NCI-H526 treated with DMSO at 0.1 percent for 48 hours (cell line): ENCODE measurements around the gene NOL3.

Experiments used
- DNase-seq: peaks from one replicate; lab custom pipeline; 2025; lab: John Stamatoyannopoulos, UW

Gene NOL3

DNA sequence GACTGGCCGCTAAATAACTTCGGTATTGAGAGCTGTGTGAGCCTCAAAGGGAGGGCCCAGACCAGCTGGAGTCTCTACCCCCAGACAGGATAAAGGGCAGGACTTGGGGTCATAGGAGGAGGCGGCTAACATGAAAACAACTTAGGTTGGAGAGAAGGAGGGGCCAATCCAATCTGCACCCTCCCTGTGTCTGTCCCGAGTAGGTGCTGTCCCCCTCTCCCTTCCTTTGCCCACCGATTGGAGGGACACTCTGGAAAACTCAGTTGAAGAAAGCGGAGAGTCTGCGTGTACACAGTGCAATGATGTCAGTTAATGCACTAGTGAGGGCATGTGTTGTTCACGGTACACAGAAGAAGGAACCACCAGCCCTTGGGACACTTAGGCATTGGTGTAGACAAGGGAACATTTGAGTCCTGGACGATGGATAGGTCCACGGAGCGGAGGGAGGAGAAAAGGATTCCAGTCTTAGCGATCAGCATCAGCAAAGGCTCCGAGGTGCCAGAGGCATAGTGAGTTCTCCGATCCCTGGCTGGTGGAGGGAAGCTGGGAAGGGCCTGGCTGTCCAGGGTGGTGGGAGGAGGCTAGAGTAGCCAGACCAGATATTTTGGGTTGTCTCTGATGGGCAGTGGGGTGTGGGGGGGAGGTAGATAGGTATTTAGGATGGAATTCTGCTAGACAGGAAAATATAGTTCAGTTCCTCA lies 761 bp downstream of the NOL3 start:
- no peak for DNase-seq

DNA sequence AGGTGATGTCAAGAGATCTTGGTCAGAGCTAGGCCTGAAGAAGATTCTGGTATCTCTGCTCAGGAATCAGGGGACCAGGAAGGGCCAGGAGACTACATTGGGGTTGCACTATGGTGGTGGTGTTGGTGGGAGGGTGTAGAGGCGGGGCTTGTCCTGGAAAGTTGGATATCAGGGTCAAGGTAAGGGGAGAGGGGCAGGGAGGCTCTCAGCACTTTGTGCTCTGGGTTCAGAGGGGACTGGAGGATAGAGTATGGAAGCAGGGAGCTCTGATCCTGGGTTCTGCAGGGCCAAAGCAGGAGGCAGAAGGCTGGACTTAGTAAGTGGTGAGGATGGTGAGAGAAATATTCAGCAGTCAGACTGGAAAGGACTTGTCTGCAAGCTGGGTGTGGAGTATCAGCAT lies 3.0 kb downstream of the NOL3 start:
- no peak for DNase-seq

DNA sequence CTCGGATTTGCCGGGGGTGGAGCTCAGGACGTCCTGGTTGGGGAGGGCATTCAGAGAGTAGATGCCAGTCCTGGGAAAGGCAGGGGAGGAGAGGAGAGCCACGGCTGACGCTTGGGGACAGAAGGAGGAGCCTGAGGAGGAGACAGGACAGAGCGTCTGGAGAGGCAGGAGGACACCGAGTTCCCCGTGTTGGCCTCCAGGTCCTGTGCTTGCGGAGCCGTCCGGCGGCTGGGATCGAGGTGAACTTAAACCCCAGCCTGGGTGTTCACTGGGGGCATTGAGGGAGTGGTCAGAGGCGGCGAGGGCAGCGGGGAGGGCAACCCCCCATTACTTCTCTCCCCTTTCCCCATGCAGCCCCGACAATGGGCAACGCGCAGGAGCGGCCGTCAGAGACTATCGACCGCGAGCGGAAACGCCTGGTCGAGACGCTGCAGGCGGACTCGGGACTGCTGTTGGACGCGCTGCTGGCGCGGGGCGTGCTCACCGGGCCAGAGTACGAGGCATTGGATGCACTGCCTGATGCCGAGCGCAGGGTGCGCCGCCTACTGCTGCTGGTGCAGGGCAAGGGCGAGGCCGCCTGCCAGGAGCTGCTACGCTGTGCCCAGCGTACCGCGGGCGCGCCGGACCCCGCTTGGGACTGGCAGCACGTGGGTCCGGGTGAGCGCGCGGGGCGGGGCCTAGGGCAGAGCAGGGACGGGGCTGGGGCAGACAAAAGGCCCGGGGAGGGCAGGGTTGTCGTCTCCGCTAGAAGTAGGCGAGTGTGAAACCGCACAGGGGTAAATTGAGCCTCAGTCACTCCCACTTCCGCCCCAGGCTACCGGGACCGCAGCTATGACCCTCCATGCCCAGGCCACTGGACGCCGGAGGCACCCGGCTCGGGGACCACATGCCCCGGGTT lies 3.7 kb downstream of the NOL3 start:
- peak; percentile 56 for DNase-seq

DNA sequence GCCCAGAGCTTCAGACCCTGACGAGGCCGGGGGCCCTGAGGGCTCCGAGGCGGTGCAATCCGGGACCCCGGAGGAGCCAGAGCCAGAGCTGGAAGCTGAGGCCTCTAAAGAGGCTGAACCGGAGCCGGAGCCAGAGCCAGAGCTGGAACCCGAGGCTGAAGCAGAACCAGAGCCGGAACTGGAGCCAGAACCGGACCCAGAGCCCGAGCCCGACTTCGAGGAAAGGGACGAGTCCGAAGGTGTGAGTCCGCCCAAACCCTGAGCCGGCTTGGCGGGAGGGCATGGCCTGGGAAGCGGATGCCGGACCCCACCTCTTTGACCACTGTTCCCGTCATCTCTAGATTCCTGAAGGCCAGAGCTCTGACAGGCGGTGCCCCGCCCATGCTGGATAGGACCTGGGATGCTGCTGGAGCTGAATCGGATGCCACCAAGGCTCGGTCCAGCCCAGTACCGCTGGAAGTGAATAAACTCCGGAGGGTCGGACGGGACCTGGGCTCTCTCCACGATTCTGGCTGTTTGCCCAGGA lies 4.4 kb downstream of the NOL3 start:
- DNase-seq: no peak

DNA sequence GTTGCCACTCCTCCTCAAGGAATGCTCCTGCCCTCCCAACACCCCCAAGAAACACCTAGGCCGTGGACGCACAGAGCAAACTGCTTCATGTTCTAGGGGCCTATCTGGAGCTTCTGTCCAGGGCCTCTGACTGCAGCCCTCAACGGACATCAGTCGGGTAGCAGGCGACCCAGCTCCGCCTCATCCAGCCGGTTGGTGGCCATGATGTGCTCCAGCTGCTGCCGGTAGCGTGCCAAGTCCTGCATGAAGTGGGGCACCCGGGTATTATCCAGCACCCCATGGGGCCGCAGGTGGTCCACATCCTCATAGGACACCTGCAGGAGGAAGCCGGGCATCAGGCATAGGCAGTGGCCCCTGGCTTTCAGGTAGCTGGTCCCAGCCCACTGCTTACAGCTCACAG lies 6.3 kb downstream of the NOL3 start:
- no peak for DNase-seq

DNA sequence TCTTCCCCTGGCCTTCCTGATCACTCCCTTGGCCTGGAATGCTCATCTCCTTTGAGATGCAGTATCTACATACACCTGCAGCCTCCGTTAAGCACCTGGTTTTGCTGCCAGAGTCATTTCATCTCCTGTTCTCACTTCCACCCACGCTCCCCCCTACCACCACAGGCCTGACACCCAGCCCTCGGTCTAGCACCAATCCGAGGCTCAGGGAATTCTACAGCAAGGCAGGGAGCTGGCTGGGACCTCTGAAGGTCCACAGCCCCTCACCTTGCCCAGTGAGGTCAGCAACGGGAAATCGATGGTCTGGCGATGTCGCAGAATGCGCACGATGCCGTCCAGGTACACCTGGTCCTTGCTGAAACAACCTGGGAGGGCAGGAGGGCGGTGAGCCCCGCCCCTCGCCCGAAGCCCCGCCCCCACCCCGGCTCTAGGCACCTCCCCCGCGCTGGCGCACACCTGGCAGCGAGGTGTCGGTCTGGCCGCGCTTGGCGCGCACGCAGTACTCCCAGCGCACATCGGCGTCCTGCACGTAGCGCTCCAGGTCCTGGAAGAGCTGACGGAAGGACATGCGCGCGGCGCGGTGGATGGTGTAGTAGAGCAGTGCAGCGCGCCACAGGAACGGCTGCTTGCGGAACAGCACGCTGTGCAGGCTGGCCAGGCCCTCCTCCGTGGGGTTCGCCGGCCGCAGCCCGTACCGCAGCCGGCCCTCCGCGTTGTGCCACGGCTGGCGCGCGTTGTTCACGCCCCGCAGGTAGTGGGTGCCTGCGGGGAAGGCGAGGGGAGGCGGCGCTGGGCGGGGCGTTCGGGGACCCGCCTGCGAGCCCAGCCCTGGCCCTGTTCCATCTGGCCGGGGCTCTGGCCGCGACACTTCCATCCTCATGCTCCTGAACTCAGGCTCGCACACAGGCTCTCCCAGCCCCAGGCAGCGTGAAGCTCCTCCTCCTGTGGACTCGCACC lies 7.7 kb downstream of the NOL3 start:
- peak; percentile 76 for DNase-seq

DNA sequence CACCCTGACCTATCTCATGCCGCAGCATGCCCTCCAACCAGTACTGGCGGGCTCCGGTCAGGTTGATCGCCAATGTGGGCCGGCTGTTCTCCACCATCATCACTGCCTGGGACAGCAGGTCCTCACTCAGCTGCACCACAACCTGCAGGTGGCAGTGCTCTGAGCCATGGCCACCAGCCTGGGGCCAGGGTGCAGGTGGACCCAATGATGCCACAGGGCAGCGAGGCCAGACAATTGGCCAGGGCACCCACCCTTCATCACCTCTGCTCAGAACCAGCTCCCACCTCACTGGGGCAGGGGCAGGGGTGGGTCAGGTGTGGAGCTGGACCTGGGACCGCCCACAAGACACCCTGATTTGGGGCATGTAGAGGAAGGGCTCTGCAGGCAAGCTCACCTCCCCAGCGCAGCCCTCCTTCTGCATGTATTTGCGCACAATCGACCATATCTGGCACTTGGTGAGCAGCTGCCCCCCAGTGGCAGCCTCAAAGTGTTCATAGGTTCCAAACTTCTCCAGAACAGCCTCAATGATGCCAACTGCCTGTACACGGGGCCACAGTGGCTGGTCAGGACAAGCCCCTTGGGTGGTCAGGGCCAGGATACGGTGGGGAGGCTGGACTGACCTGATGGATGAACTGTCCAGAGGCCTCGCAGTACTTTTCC lies 9.2 kb downstream of the NOL3 start:
- DNase-seq: no peak

DNA sequence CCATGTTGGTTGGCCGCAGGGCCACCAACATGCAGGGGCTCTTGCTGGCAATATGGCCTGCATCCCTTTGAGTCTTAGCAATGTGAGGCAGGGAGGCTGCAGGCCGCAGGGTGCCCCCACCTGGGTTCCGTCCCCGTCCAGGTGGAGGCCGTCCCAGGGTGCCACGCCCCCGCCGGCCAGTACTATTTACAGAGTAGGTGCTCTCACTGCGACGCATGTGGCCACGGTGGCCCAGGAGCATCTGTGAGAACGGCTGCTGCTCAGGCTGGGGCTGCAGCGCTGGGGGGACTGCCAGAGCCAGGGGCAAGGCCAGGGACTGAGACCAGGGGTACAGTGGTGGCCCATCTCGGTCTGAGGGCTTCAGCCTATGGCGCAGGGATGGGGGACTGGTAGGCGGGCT lies 9.8 kb downstream of the NOL3 start:
- DNase-seq: no peak

DNA sequence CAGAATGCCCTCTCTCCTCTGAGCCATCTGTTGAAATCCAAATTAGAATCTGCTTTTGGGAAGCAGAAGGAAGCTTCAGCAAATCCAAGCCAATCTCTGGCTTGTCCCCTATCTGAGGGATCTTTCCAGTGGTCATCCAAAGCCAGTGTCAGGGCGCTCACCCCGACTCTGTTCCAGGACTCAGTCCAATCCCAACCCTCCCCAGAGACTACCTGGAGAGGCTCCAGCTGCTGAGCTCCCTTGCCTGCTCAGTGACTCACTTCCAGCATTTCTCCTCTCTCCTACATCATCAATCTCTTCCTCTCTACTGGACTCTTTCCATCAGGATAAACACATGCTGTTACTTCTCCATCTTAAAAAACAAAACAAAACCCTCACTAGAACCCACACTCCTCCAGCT lies 11.0 kb downstream of the NOL3 start:
- DNase-seq: no peak

DNA sequence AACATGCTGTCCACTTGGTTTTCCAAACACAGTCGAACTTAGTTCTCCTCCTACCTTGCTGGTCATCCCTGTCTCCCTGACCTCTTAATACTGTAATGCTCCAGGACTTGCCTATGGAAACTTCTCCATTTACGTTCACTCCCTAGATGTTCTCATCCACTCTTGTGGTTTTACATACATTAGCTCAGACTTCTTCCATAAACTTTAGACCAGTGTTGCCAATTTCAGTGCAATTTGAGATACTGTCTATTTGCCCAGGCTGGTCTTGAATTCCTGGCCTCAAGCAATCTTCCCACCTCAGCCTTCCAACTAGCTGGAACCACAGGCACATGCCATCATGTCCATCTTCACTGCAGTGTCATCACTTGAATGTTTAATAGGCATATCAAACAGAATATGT lies 11.9 kb downstream of the NOL3 start:
- no peak for DNase-seq

DNA sequence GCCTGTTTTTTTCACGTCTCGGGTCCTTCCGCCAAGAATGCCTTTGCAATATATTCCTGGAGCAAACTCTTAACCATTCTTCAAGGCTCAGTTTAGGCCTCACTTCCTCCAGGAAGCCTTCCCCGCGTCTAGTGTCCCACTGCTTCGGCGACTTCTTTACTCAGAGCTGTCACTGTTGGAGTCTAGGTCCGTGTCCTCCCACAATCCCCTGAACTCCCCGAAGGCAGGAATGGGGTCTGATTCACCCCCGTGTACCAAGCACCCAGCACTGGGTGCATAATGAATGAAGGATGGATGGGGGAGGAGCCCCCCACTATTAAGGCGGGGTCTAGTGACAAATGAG lies 12.9 kb downstream of the NOL3 start:
- no peak for DNase-seq

DNA sequence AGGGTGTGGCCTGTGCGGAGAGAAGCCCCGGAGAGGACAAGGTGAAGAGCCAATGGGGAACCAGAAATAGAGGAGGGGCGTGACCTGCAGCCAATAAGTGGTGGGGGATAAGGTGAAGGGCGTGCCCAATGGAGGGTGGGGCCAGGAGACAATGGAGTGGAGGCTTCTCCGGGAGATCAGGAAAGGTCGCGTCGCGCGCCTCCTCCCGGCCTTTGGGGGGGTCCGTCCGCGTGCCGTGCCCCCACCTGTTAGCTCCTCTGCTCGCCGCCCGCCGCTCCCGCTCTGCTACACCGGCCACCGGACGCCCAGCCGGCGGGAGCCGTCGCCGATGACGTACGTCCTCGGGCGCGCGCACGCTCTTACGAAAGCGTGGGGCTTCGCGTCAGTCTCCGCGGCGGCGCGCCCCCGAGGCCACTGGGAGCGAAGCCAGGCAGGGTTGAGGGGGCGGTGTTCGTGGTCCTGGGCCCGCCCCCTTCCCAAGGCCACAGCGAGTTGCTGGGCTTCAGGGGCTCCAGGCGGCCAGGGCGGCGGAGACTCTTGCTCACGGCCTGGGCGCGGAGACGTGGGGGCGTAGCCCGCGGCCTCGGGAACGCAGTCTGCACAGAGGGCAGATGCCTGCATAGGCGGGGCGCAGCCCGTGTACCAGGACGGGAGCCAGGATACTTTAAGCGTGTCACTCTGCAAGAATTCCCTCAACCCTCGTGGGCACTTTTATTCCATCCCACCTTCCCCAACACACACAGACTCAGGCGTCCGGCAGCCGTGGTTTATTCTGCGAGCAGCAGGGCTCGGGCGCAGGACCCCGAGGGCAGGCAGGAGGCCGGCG lies 13.5 kb downstream of the NOL3 start, which contains the start of gene MATCAP1:
Gene MATCAP1, minus strand, starts transcription at position 337 of the 826 bp plus-strand sequence. CDS start 3,353 bp downstream, outside the sequence.
- peak; percentile 93 for DNase-seq

DNA sequence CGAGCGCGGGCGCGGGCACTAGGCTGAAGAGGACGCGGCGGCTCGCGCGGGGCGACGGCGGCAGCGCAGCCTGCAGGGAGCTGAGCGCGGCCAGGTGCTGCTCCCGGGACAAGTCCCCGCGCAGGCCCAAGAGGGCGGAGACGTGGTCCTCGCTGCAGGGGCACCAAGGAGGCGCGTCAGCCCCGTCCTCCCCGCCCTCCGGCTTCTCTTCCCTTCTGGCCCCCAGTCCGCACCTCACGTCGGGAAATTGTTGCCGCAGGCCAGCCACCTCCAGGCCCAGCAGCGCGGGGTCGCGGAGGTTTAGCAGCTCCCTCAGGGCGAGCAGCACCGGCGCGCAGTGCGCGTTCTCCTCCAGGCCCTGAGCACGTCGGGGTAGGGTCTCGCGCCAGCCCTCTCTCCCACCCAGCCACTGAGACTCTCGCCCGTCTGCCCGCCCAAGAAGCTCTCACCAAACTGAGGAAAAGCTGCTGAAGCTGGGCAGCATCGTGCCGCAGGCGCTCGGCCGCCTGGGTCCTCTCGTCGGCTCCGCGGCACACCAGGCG lies 14.2 kb downstream of the NOL3 start:
- no peak for DNase-seq

DNA sequence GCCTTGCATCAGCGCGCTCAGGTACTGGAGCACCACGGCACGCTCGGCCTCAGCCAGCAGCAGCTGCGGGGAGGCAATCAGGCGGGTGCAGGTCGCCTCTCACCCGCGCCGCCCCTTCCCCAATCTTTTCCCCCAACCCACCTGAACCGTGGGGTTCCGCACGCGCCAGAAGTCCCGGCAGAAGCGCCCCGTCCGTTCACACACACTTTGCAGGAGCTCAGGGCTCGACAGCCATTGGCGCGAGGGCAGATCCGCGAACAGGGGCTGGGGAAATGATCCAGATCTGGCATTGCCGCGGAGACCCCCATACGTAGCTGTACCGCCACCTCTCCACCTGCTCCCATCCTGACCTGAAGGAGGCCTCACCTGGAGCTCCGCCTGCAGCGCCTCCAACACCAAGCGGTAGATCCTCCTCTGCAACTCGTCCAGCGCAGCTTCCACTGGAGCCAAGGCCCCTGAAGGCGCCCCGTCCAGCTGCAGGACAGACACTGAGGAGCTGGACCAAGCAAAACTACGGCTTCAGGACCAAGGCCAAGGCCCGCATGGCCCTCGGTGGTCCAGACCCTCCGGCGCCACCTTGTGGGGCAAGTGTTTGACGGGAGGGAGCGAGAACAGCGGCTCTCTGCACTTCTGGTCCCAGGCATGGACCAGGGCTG lies 14.8 kb downstream of the NOL3 start:
- peak; percentile 17 for DNase-seq

DNA sequence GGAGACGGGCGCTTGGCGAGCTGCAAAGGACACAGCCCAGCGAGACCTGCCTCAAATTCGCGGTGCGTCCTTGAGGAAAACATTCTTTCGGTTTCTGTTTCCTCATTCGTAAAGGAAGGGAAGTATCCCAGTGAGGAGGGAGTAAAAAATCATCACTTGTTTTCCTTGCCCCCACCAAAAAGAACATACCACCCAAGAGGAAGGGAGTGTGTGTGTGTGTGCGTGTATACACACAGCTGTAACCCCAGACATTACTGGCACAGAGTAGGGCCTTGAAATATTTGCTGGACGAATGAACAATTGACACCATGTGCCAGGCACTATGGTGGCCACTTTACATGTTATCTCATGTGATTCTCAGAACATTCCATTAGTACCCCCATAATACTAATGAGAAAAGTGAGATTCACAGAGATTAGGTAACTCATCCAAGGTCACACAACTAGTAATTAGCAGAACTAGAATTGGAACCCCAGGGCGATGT lies 15.4 kb downstream of the NOL3 start:
- no peak for DNase-seq

DNA sequence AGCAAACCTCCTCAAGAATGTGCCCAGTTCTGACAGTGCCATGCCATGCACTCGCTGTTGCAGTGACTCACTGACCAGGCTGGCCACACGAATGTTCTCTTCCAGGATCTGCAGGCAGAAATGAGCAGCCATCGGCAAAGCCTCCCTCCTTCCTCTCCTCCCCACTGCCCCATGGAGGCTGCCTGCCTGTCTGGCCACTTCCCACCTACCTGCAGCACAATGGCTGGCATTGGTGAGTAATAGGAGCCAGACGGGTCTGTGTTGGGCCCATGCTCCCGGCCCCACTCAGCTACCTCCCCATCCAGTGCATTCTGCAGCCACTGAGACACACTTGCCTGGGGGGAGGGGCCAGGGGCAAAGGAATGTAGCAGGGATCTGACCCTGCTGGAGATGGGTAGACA lies 16.2 kb downstream of the NOL3 start:
- no peak for DNase-seq

DNA sequence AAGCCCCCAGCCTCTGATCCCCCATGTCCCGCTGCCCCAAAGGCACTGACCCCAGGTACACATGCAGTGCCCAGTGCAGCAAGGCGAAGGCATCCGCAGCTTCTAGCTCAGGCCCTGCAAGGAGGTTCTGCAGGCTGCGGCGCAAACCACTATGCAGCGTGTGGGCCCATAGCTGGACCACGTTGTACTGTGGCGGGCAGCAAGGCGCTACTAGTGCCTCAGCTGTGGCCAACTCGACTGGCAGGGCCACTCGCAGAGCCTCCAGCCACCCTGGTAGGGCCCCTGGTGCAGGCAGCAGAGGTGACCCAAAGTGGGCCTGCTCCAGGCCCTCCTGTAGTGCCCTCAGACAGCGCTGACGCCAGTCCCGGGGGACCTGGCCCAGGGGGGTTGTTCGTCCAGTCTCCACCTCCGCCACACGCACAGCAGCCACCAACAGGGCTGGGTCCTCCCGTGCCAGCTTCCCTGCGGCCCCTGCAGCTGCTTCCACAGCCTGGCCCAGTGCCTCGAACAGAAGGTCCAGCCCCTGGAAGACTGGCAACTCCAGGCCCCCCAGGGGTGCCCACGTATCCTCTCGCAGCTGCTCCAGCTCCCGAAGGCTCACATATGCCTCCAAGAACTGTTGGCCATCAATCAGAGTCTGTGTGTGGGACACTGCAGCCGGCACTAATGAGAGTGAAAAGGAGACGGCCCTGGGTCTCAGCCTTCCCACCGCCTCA lies 17.0 kb downstream of the NOL3 start:
- no peak for DNase-seq

DNA sequence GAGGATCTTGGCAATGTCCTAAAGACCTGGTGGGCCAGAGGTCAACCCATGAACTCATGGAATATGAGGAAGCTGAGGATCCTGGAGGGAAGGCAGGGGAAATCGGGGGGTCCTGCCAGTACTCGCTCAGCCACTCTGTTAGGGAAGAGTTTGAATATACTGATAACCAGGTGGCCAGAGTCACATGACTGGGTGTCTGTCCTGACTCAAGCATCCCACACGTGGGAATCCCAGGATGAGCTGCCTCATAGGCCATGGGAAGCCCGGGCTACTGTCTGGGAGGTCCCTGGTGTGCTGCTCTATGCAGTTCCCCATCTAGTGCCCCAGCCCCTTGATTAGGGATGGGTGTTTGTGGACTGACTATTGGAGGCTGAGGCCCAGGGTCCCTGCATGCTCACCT lies 18.0 kb downstream of the NOL3 start:
- DNase-seq: no peak

DNA sequence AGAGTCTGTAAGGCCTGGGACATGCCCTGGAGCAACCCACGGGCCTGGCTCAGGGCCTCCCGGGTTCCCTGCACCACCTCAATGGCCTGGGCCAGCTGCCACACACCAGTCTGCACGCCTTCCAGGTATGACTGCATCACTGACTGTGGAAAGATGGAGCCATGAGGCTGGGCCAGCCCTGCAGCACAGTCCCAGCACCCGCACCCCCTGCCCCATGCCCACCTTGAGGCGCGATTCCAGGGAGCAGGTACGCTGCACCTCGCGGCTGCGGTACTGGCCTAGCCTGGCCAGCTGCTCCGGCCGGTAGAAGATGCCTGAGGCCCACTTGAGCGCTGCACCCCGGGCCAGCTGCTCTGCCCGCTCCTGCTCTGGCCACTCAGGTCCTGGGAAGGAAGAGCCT lies 18.5 kb downstream of the NOL3 start:
- no peak for DNase-seq
